Measurements from ENCODE around the gene ZNF691.
"Not testable (repeated sequence)": the region's sequence is repeated elsewhere in the genome, so short reads cannot be mapped to it uniquely, and the experiment has no call there.

The ZNF691 gene

GRCh38 chr1:42807056-42807668 is 39.3 kb upstream of the ZNF691 start:
- H3K9me3 ChIP-seq (ENCODE audit: insufficient read depth, low read depth, low read length) = no peaks in the 10 kb centered on the region
- no peaks in the 10 kb centered on the region for H3K9me2 ChIP-seq (replicated peaks; ENCODE audit: low read depth, low read length)
- no peaks in the 10 kb centered on the region for H4K20me1 ChIP-seq (ENCODE audit: insufficient read depth, low read length, poor library complexity, severe bottlenecking)
- H3K4me2 ChIP-seq (ENCODE audit: low read depth, low read length, poor library complexity, severe bottlenecking) = no peak overlapping the region
- no peak overlapping the region for H2AFZ ChIP-seq (ENCODE audit: low read length)
- no peaks in the 10 kb centered on the region for H3F3A ChIP-seq (ENCODE audit: low read depth)
- no peak overlapping the region for H3K9ac ChIP-seq (ENCODE audit: low read depth, low read length, poor library complexity, severe bottlenecking)
- H3K4me1 ChIP-seq (ENCODE audit: insufficient read depth, low read length, poor library complexity, severe bottlenecking) = no peaks in the 10 kb centered on the region
- TF ChIP-seq, protein P1, sequence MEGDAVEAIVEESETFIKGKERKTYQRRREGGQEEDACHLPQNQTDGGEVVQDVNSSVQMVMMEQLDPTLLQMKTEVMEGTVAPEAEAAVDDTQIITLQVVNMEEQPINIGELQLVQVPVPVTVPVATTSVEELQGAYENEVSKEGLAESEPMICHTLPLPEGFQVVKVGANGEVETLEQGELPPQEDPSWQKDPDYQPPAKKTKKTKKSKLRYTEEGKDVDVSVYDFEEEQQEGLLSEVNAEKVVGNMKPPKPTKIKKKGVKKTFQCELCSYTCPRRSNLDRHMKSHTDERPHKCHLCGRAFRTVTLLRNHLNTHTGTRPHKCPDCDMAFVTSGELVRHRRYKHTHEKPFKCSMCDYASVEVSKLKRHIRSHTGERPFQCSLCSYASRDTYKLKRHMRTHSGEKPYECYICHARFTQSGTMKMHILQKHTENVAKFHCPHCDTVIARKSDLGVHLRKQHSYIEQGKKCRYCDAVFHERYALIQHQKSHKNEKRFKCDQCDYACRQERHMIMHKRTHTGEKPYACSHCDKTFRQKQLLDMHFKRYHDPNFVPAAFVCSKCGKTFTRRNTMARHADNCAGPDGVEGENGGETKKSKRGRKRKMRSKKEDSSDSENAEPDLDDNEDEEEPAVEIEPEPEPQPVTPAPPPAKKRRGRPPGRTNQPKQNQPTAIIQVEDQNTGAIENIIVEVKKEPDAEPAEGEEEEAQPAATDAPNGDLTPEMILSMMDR (conservative IDR thresholded peaks at IDR 0.05; ENCODE audit: low read length) = no peak
- TF ChIP-seq EZH2phosphoT487 (IDR thresholded peaks at IDR 0.05; ENCODE audit: borderline replicate concordance) = no peak
- H3K79me2 ChIP-seq (ENCODE audit: insufficient read depth, low read length) = no peaks in the 10 kb centered on the region
- no peak overlapping the region for H3K4me3 ChIP-seq (ENCODE audit: low read length, poor library complexity, severe bottlenecking)
- H3K36me3 ChIP-seq (ENCODE audit: insufficient read depth, low read length) = no peaks in the 10 kb centered on the region
- no peaks in the 10 kb centered on the region for H3K27me3 ChIP-seq (ENCODE audit: insufficient read depth, low read length, poor library complexity, severe bottlenecking)

- not testable (repeated sequence) for H3K9ac ChIP-seq (ENCODE audit: low read depth, low read length, poor library complexity, severe bottlenecking); H3K79me2 ChIP-seq (ENCODE audit: insufficient read depth, low read length); H3K9me3 ChIP-seq (ENCODE audit: insufficient read depth, low read depth, low read length); H3K4me2 ChIP-seq (ENCODE audit: low read depth, low read length, poor library complexity, severe bottlenecking); H3K9me2 ChIP-seq (replicated peaks; ENCODE audit: low read depth, low read length); H2AFZ ChIP-seq (ENCODE audit: low read length); H3K27me3 ChIP-seq (ENCODE audit: insufficient read depth, low read length, poor library complexity, severe bottlenecking); H3K36me3 ChIP-seq (ENCODE audit: insufficient read depth, low read length); H3F3A ChIP-seq (ENCODE audit: low read depth); H4K20me1 ChIP-seq (ENCODE audit: insufficient read depth, low read length, poor library complexity, severe bottlenecking); H3K4me3 ChIP-seq (ENCODE audit: low read length, poor library complexity, severe bottlenecking)
- peaks cover 18% of the 10 kb centered on the region for H3K4me1 ChIP-seq (ENCODE audit: insufficient read depth, low read length, poor library complexity, severe bottlenecking)
Measured at GRCh38 chr1:42814815-42815214, 31.6 kb upstream of the ZNF691 start.

DNA sequence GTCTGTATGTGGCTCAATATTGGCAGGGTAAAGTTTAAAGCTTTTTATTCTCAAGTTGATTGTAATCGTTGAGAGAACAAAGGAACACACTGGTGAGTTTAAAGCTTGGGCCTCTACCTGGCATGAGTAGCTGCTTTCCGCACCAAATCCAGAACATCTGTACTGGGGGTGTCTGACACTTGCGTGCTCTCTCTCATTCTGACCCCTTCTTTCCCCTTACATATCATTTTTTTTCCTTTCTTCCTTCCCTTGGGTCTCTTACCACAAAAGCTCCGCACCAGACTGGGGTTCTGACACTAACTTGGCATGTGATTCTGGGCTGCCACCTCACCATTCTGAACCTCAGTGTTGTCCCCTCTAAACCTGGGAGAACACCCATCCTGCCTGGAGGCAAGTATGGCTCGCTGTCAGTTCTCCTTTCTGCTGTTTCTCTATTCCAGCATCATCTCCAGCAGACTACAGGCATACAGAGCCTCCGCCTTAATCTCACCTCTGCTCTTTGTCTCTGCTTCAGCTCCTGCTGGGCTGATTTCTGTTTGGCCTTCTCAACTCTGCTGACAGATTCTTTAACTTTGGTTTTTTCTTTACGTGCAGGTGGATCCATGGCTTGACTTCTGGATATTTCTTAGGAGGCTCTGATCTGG is 30.4 kb upstream of the ZNF691 start:
- Histone ChIP-seq H3K79me2 (ENCODE audit: insufficient read depth, low read length) (peaks cover 9% of the 10 kb centered on the region), H2AFZ (ENCODE audit: low read length) (peak overlapping the region; percentile 74), H4K20me1 (ENCODE audit: insufficient read depth, low read length, poor library complexity, severe bottlenecking) (no peaks in the 10 kb centered on the region), H3K27me3 (ENCODE audit: insufficient read depth, low read length, poor library complexity, severe bottlenecking) (no peaks in the 10 kb centered on the region), H3K4me3 (ENCODE audit: low read length, poor library complexity, severe bottlenecking) (peak overlapping the region; percentile 94), H3K4me2 (ENCODE audit: low read depth, low read length, poor library complexity, severe bottlenecking) (peak overlapping the region; percentile 93), H3K9me3 (ENCODE audit: insufficient read depth, low read depth, low read length) (no peaks in the 10 kb centered on the region), H3K9me2 (replicated peaks; ENCODE audit: low read depth, low read length) (no peaks in the 10 kb centered on the region), H3K9ac (ENCODE audit: low read depth, low read length, poor library complexity, severe bottlenecking) (peak overlapping the region; percentile 85), H3K36me3 (ENCODE audit: insufficient read depth, low read length) (no peaks in the 10 kb centered on the region), H3K4me1 (ENCODE audit: insufficient read depth, low read length, poor library complexity, severe bottlenecking) (peaks cover 24% of the 10 kb centered on the region), H3F3A (ENCODE audit: low read depth) (no peaks in the 10 kb centered on the region; the same call in 1 of the 2 replicates)
- TF ChIP-seq EZH2phosphoT487 (IDR thresholded peaks at IDR 0.05; ENCODE audit: borderline replicate concordance) = no peak
- TF ChIP-seq, protein P1 (conservative IDR thresholded peaks at IDR 0.05; ENCODE audit: low read length) = no peak
